A204.1 (cell line): ENCODE data around the gene AMFR.

Source experiments
- FAIRE-seq: peaks from 2 replicates; lab custom pipeline; 2012; peaks lifted over from hg19 to GRCh38; lab: Jason Lieb, UNC

The AMFR gene

DNA sequence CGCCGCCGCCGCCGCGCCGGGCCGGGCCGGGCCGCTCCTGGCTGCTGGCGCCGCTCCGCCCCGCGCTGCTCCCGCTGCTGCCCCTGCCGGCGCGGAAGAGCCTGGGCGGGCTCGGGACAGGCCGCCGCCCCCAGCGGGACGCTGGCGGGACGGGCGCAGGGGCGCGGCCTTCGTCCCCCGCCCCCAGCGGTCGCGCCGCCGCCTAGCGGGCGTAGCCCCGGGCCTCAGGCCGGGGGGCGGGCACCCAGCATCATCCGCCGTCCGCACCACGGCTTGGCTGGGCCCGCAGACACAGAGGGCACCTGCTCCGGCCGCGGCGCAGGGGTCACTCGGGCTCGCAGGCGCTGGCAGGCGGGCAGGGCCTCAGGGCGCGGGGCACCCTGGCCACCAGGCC is at the start of gene AMFR:
AMFR (minus strand) TSS at position 107 of the 394 bp plus-strand sequence. CDS start 218 bp downstream, outside the sequence.
- FAIRE-seq: no peak

DNA sequence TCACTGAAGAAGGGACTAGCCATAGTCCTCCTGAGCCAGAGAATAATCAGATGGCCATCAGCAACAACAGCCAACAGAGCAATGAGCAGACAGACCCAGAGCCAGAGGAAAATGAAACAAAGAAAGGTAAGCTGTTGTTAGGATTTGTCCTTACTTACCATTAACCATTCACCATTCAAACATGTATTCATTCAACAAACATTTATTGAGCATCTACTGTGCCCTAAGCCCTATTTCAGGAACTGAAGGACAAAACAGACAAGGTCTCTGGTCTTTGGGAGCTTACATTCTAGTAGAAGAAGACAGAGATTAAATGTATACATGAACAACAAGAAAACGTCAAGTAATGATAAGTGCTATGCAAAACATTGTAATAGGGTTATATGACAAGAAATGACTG is 45.3 kb upstream of the AMFR start:
- no peak for FAIRE-seq

DNA sequence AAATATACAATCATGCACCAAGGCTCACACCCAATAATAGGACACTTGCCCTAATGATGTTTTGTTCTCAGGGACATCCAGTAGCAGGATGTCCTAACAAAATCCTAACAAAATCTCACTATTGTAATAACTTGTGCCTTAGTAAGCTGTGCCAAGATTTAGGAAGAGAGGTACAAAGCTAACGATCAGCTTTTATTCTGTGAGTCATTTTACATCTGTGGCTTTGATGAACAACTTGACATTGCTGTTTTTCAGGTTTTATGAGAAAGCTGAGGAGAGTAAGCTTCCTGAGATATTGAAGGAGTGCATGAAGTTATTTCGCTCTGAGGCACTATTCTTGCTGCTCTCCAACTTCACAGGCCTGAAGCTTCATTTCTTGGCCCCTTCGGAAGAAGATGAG is 44.9 kb upstream of the AMFR start:
- FAIRE-seq: no peak

DNA sequence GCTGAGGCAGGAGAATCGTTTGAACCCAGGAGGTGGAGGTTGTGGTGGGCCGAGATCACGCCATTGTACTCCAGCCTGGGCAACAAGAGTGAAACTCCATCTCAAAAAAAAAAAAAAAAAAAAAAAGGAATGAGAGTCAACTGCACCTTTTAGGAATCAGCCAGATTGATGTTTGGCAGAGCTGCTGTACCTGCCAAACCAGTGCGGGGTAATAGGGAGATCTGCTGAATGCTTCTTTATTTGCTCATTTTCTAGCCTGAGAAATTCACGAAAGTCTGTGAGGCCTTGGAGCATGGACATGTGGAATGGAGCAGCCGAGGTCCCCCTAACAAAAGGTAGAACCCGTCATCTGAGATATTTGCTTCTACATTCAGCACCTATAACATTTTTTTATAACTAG is 44.4 kb upstream of the AMFR start:
- no peak for FAIRE-seq

DNA sequence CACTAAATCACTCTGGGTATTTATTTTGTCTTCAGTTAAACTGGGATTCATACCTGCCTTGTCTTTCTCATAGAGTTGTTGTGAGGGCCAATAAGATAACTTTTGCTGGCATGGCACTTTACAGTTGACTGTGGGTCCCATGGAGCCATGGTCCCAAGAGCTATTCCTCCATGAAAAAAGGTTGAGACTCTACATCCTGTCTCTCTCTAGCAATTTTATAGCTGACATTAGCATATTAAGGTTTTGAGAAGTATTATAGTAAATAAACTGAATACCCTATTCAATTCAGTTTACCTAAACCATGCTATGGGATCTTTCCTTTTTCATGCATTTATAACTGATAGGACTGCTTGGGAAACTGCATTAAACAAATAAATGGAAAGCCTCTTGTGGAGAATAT is 43.5 kb upstream of the AMFR start:
- no peak for FAIRE-seq

DNA sequence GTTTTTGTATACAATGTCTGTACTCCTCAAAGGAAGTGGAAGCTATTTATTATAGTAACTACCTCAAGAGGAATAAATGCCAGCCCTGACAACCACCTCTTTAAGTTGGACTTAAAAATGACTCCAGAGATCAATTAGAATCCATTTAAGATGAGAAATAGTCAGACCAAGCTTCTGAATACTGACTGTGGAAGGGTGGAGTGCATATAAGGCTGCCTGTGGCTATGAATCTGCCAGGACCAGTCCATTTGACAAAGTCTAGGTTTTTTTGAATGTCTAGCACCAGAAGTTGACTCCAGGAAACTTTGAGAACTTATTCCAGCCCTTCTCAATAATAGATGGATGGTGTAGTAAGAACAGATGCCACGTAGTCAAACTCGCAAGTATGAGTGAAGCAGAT is 41.0 kb upstream of the AMFR start:
- no peak for FAIRE-seq

DNA sequence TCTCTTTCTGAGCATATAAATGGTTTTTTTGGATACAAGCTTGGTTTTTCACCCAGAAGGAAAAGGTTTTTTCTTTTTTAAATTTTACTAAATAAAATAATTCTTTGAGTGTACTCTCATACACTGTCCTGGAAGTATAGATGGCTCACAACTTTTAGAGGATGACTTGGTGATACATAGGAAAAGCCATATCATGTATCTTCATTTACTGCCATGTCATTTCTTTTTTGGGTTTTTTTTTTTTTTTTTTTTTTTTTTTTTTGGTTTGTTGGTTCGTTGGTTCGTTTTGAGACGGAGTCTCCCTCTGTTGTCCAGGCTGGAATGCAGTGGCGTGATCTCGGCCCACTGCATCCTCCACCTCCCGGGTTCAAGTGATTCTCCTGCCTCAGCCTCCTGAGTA is 37.8 kb upstream of the AMFR start:
- no peak for FAIRE-seq

DNA sequence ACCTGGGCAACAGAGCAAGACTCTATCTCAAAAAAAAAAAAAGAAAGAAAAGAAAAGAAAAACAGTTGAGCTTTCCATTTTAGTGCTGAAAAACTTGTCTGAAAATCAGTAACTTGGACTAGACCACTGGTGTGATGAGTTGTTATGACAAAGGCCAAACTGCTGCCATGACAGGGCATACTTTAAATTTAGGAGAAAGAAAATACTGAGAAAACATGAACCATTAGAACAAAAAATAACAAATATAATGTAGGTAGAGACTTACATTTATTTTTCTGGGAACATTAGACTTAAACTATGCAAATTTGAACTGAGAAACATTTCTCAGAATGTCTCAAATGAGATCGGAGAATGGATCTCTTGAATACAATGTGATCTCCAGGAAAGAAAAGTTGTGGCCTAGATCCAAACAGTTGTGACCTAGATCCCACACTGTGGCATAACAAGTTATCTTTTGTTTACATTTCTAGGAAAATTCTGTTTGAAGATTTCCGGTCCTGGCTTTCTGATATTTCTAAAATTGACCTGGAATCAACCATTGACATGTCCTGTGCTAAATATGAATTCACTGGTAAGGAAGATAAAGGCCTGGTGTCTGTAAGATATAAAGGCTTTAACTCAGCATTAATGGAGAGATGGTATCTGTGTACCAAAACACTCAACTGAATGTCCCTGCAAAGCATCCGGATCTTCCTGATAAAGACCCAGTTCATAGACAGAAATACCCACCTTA is 36.9 kb upstream of the AMFR start:
- FAIRE-seq: no peak

DNA sequence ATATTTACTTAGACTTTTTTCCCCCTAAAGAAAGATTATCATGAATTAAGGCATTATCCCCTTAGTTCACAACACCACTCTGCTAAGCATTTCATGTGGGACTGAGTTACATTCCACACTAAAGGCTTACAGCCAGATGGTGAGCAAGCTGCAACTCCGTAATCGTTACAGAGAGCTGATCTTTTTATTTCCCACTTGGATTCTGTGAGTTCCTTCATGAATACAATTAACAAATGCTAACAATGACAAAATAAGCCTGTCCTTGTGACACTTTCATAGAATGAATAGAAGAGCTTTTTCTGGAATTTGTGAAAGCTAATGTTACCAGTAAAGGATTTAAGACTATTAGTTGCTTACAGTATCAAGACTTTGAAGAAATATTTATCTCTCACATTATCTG is 34.8 kb upstream of the AMFR start:
- FAIRE-seq: no peak

DNA sequence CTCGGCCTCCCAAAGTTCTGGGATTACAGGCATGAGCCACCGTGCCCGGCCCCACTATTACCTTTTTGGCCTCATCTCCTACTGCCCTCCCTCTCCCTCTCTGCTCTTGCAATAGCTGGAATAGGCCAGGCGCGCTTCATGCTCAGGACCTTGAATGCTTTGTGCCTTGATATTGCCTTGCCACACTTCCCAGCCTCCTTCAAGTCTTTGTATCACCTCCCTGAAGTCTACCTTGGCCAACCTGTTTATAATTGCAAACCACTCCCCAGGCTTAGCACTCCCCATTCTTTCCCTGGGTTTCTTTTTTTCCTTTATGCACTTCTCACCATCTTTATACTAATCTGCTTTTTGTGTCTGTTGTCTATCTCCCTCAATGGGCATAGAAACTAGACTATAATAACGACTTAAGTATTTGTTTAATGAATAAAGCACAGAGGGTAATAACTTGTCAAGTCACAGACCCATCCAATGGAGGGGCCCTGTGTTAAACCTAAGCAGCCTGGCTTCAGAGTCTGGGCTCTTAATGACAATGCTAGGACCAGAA is 32.7 kb upstream of the AMFR start:
- no peak for FAIRE-seq

DNA sequence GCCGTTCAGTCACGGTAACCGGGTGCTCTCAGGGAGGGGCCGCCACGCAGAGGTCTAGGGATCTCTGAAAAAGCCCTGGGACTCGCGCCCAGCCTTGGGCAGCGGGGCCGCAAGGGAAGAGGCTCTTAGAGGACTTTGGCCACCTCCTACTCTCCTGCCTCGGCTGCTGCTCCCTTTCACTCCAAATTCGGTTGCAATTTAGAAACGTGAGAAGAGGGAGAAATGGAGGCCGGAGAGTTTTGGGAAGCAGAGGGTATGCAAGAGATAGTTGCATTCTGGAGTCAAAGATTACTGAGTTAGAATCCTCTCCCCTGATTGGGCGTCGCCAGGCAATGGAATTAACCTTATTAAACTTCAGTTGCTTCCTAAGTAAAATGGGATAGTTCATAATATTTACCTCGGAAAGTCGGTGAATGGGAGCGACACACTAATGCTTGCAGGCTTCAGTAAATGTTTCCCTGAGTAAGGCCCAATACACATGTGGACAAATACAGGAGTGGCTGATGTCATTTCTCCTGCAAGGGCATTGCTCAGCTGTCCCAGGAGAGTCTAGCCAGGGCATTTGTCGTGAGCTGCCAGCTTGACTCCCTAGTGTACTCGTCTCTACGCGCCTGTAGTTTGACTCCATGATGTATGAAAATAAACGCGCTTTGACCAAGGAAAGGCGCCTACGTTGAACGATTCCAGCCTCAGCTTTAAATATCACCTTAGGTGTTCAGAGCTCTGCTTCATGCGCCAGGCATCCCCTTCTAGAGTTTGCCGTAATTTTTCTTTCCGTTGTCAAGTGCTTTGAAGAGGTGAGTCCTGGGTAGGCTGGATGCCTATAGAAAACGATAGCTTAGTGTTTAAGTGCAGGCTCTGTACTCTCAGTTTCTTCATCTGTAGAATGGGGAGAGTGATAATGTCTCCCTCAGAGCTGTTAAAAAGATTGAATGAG is 26.7 kb upstream of the AMFR start:
- no peak for FAIRE-seq

DNA sequence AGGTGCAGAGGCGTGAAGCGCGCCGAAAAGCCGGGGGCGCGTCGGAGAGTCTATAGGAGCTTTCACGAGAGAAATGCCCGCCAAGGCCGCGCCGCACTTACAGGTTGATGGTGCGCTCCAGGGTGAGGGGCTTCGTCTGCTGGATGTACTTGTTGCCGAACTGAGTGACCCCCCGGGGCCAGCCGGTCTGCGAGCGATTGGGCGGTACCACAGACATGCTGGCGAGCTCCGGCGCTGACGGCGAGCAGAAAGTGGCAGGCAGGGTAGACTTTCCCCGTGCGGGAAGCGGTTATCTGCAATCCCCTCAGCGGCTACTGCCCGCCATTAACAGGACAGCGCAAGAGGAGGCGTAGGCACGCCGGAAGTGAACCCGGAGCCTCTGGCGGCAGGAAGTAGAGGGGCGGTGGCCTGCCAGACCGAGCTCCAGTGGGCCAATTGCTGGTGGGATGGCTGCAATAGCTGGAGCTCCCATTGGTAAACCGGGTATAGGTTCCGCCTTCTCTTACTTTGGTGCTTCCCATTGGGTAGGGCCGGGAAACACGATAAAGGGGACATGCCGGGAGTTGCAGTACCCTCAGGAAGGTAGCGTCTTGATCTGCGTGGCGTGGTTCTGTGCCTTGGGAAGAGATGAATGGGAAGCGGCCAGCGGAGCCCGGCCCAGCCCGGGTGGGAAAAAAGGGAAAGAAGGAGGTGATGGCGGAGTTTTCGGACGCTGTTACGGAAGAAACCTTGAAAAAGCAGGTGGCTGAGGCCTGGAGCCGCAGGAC is 25.8 kb upstream of the AMFR start, which contains the start of the genes NUDT21 and OGFOD1:
NUDT21 (minus strand) TSS at position 347 of the 767 bp plus-strand sequence; CDS start at position 217, 130 bp downstream.
OGFOD1 (plus strand) TSS at position 569 of the 767 bp plus-strand sequence; CDS start at position 628, 59 bp downstream.
- FAIRE-seq: peak; percentile 98

DNA sequence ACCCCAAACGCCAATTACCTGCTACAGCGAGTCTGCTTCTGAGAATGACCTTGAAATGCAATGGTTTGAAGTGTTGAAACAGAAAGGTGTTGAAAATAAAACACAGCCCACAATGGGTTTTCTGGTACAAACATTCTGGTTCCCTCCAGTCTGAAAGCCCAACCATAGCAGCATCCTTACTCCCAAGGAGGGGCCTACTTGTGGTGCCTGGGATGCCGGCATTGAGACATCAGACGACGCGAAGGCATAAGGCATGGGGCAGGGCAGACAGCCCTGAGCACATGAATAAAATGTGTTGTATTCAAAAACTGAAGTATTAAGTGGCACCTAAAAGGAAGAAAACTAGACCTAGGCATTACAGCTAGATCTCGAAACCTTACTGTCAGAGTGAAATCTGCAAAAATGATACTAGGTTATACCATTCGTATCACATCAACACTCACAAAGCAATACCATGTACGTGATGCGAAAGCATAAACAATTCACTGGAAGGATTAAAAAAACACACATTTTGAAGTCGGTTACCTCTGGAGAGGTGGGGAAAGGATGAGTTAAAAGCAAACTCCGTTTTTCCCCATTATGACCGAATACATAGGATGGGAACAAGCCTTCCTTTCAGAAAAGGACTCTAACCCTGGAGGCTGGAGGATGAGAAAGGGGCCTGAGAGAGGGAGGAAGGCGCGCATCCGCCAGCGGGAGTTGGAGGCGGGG is 25.1 kb upstream of the AMFR start:
- FAIRE-seq: no peak

DNA sequence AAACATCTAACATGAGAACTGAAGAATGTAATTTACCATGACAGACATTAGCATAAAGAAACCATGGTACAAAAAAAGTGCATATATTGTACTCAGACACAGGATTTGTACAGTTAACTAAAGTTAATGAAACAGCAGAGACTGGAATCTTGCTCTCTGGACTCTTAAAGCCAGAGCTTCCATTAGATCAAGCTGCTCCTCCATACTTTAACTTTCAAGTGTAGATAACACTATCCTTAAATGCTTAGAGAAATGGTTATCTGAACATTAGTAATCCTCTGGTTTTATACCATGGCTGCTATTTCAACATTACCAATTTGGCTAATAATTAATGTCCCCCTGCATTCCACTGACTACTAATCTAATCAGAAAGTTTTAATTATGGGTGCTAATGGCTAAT is 22.7 kb upstream of the AMFR start:
- no peak for FAIRE-seq

DNA sequence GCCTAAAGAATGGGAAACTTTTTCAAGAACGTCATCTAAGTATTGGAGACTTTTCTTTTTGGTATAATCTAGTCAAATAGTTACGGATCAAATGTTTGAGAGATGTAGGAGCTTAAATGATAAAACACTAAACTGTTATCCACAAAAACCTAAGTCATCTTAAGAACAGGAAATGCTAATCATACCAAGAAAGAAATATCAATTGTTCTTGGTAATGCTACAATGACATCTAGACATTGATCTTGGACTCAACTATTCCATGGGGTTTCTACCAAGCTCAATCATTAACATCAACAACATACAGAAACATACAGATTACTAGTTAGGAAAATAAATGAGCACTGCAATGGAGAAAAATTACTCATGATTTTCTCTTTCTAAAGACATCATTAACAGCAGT is 21.9 kb upstream of the AMFR start:
- no peak for FAIRE-seq

DNA sequence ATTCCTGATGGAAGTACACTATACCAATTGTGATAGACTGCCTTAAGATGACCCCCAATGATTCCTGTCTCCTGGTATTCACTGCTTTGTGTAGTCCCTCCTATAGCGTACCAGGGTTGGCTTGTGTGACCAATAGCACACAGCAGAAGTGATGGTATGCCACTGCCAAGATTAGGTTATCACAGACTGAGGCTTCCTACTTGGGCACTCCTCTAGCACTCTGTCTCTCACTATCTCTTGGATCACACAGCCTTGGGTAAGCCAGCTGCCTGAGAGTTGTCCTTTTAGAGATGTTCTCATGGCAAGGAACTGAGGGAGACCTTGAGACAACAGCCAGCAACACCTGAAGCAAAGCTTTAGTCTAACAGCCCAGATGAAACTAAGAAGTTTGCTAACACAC is 12.7 kb upstream of the AMFR start:
- no peak for FAIRE-seq

DNA sequence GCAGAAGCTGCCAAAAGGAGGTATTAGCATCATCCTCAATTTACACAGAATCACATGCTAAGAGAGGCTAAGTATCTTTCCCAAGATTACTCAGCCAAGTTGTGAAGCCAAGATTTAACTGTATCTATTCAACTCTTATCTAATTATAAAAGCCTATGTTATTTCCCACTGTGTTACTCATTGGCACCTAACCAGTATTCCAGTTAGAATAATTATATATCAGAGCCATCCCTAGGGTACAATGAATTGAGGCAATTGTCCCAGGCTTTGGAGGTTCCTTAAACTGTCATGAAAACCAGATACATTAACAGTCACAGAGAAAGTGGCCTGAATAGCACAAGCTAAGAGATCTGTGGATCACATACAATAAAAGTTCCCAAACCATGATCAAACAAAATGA is 10.9 kb upstream of the AMFR start:
- FAIRE-seq: no peak

DNA sequence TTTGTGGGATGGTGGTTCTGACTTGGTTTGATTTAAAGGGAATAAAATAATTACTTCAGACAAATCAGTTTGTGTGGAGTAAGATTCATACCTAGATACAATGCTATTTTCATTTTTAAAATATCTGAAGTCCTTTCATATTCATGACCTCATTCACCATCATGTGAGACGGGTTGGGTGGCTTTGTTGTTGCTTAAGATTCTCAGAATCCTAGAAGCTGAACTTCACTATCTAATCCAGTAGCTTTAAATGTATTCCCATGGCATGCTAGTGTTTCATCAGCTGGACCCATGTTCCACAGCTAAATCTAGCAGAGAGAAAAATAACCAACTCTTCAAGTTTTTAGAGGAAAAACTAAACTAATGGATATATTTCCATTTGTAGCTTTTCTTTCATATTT is 2.7 kb upstream of the AMFR start:
- FAIRE-seq: no peak

DNA sequence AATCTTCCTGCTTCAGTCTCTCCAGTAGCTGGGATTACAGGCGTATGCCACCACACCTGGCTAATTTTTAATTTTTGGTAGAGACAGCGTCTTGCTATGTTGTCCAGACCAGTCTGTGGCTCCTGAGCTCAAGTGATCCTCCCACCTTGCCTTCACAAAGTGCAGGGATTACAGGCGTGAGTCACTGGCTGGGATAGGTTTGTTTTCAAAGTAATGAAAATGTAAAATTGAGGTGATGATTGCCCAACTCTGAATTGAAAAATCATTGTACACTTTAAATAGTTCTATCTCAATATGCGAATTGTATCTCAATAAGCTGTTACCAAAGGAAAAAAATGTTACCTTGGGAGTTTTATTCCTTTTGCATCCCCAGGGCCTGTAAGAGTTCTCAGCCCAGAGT is 1.2 kb upstream of the AMFR start:
- no peak for FAIRE-seq

DNA sequence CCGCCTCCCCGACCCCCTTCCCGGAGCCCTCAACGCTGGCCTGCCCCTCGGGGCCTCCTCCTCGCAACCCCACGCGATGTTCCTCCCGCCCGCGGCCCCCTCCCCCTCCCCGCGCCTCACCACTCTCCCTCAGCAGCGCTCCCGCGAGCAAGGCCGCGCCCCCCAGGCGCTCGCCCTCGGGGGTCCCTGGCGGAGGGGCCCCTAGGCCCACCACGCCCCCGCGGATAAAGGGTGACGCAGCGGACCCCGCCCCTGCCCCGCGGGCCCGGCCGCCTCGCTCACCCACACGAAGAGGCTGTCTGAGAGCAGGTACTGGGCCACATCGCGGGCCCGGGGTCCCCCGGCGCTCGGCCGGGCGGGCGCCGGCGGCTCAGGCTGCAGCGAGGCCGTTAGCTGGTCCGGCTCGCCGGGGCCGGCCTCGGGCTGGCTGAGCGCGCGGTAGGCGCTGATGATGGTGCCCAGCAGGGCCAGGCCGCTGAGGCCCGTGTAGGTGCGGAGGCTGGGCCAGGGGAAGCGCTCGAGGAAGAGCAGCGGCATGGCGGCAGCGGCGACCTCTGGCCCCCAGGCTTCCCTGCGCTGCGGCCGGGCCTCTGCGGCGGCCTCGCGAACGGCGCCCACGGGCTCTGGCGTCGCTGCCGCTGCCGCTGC is 430 bp downstream of the AMFR start:
- FAIRE-seq: no peak

DNA sequence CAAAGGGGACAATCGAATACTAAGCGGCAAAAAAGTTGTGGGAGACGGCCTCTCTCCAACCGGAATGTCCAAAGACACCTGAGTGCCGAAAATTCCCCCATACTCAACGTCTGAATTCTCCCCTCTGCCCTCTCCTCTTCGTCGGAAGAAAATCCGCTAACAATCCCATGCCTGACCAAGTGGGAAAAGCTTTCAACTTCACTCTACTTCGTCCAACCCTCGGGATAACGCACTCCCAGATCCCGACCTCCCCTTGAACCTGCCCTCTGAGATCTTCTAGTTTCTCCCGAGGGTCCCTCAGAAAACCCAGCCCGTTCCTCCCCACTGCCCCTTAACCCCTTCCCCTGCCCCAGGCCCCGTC is 961 bp downstream of the AMFR start:
- no peak for FAIRE-seq
